ENCODE data around the gene AQP12B.

AQP12B gene

GRCh38 chr2:240728827-240729226 lies 46.1 kb upstream of the AQP12B start:
- Histone ChIP-seq H3K27ac (ENCODE audit: low read length) (no peak overlapping the region), H3K36me3 (replicated peaks; ENCODE audit: low read depth, low read length) (no peaks in the 10 kb centered on the region), H3K27me3 (ENCODE audit: low read depth, low read length) (no peaks in the 10 kb centered on the region), H3K9me3 (ENCODE audit: insufficient read depth, low read length) (no peaks in the 10 kb centered on the region), H3K4me3 (ENCODE audit: low read length) (no peak overlapping the region), H3K9ac (ENCODE audit: low read length) (no peak overlapping the region), H3K4me2 (ENCODE audit: low read length) (no peak overlapping the region), H3K4me1 (ENCODE audit: low read length) (no peaks in the 10 kb centered on the region), H3K79me2 (ENCODE audit: low read length) (no peaks in the 10 kb centered on the region), H4K20me1 (ENCODE audit: insufficient read depth, low read length) (no peaks in the 10 kb centered on the region), H2AFZ (ENCODE audit: low read depth, low read length) (no peak overlapping the region)
- TF ChIP-seq, protein P1, sequence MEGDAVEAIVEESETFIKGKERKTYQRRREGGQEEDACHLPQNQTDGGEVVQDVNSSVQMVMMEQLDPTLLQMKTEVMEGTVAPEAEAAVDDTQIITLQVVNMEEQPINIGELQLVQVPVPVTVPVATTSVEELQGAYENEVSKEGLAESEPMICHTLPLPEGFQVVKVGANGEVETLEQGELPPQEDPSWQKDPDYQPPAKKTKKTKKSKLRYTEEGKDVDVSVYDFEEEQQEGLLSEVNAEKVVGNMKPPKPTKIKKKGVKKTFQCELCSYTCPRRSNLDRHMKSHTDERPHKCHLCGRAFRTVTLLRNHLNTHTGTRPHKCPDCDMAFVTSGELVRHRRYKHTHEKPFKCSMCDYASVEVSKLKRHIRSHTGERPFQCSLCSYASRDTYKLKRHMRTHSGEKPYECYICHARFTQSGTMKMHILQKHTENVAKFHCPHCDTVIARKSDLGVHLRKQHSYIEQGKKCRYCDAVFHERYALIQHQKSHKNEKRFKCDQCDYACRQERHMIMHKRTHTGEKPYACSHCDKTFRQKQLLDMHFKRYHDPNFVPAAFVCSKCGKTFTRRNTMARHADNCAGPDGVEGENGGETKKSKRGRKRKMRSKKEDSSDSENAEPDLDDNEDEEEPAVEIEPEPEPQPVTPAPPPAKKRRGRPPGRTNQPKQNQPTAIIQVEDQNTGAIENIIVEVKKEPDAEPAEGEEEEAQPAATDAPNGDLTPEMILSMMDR (IDR thresholded peaks at IDR 0.05; ENCODE audit: low read depth, low read length) = no peak

DNA sequence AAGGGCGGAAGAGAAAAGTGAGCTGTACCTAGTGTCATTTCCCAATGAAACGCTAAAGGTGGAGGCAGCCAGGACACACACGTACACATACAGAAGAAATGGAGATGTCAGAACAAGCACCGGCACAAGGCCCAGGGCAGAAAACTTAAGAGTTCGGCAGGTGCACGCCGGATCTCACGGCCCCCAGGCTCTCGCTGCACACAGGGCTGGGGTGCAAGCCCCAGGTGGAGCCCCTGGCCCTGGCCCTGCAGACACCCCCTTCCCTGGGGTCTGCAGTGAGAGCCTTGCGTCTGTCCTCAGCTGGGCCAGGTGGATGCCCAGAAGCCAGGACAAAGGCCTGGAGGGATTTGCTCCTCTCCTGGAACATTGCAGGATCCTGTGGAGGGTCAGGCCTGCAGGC lies 45.7 kb upstream of the AQP12B start:
- H3K9me3 ChIP-seq (ENCODE audit: insufficient read depth, low read length) = no peaks in the 10 kb centered on the region
- H3K4me3 ChIP-seq (ENCODE audit: low read length) = no peak overlapping the region
- H3K79me2 ChIP-seq (ENCODE audit: low read length) = no peaks in the 10 kb centered on the region
- H2AFZ ChIP-seq (ENCODE audit: low read depth, low read length) = no peak overlapping the region
- no peak overlapping the region for H3K27ac ChIP-seq (ENCODE audit: low read length)
- no peaks in the 10 kb centered on the region for H4K20me1 ChIP-seq (ENCODE audit: insufficient read depth, low read length)
- TF ChIP-seq, protein P1 (IDR thresholded peaks at IDR 0.05; ENCODE audit: low read depth, low read length) = no peak
- TF ChIP-seq EZH2phosphoT487 (IDR thresholded peaks at IDR 0.05; ENCODE audit: low read depth) = no peak
- H3K4me2 ChIP-seq (ENCODE audit: low read length) = no peak overlapping the region
- no peaks in the 10 kb centered on the region for H3K4me1 ChIP-seq (ENCODE audit: low read length)
- H3K36me3 ChIP-seq (replicated peaks; ENCODE audit: low read depth, low read length) = no peaks in the 10 kb centered on the region
- H3K9ac ChIP-seq (ENCODE audit: low read length) = no peak overlapping the region
- H3K27me3 ChIP-seq (ENCODE audit: low read depth, low read length) = no peaks in the 10 kb centered on the region

GRCh38 chr2:240727913-240728312 lies 45.2 kb upstream of the AQP12B start:
- Histone ChIP-seq H3K4me1 (ENCODE audit: low read length) (no peaks in the 10 kb centered on the region), H3K27ac (ENCODE audit: low read length) (no peak overlapping the region), H2AFZ (ENCODE audit: low read depth, low read length) (no peak overlapping the region), H3K4me2 (ENCODE audit: low read length) (no peak overlapping the region), H4K20me1 (ENCODE audit: insufficient read depth, low read length) (no peaks in the 10 kb centered on the region), H3K9me3 (ENCODE audit: insufficient read depth, low read length) (no peaks in the 10 kb centered on the region), H3K4me3 (ENCODE audit: low read length) (no peak overlapping the region), H3K79me2 (ENCODE audit: low read length) (no peaks in the 10 kb centered on the region), H3K9ac (ENCODE audit: low read length) (no peak overlapping the region), H3K36me3 (replicated peaks; ENCODE audit: low read depth, low read length) (no peaks in the 10 kb centered on the region), H3K27me3 (ENCODE audit: low read depth, low read length) (no peaks in the 10 kb centered on the region)
- TF ChIP-seq, protein P1 (IDR thresholded peaks at IDR 0.05; ENCODE audit: low read depth, low read length) = no peak

GRCh38 chr2:240727439-240727838 lies 44.8 kb upstream of the AQP12B start:
- no peak overlapping the region for H3K4me3 ChIP-seq (ENCODE audit: low read length)
- H3K9ac ChIP-seq (ENCODE audit: low read length) = no peak overlapping the region
- no peak overlapping the region for H3K27ac ChIP-seq (ENCODE audit: low read length)
- TF ChIP-seq EZH2phosphoT487 (IDR thresholded peaks at IDR 0.05; ENCODE audit: low read depth) = no peak
- TF ChIP-seq, protein P1 (IDR thresholded peaks at IDR 0.05; ENCODE audit: low read depth, low read length) = no peak
- H3K9me3 ChIP-seq (ENCODE audit: insufficient read depth, low read length) = no peaks in the 10 kb centered on the region
- H2AFZ ChIP-seq (ENCODE audit: low read depth, low read length) = no peak overlapping the region
- H3K4me2 ChIP-seq (ENCODE audit: low read length) = no peak overlapping the region
- no peaks in the 10 kb centered on the region for H3K36me3 ChIP-seq (replicated peaks; ENCODE audit: low read depth, low read length)
- no peaks in the 10 kb centered on the region for H3K79me2 ChIP-seq (ENCODE audit: low read length)
- no peaks in the 10 kb centered on the region for H3K27me3 ChIP-seq (ENCODE audit: low read depth, low read length)
- H4K20me1 ChIP-seq (ENCODE audit: insufficient read depth, low read length) = no peaks in the 10 kb centered on the region
- no peaks in the 10 kb centered on the region for H3K4me1 ChIP-seq (ENCODE audit: low read length)

Measured in OCI-LY3 (cell line).